HepG2 (cell line): ENCODE data around the gene B4GALT1. TPM values are rescaled to one million over a fixed set of nuclear protein-coding genes. Genes with fewer than 3 reads are reported as not detected.
A peak's percentile ranks its signal among the peaks of the same experiment; 100 is the strongest.

Experiments used
- ATAC-seq: fragments of 200-7000 bp; cut with Tn5 transposase; 3 replicates; pipeline ENCODE4 v1.9.1; 2020; ENCODE audit warnings: mild to moderate bottlenecking, moderate library complexity
- BruUV-seq: library from RNA; stranded (reverse); fragments of 400-500 nt; replicated peaks from 2 replicates; lab custom pipeline; 2021; lab: Mats Ljungman, UMichigan
- CTCF ChIA-PET: fragments of 300-600 bp; formaldehyde crosslinking; extraction: SDS; loops from one replicate; lab custom pipeline; 2021; ENCODE audit warnings: low total read pairs, inconsistent platforms, low intra/inter-chr PET ratio; lab: Yijun Ruan, JAX
- POLR2A ChIA-PET: fragments of 350-600 bp; sonication (Branson Sonifier 250); formaldehyde crosslinking; loops from one replicate; lab custom pipeline; 2020; ENCODE audit warnings: antibody characterized with exemption, inconsistent platforms; lab: Yijun Ruan, JAX
- DNase-seq: peaks from one replicate; pipeline ENCODE4 v3.0.0-alpha.2; 2015; ENCODE audit warnings: low spot score
- FAIRE-seq: peaks from 3 replicates; lab custom pipeline; 2011; peaks lifted over from hg19 to GRCh38; lab: Jason Lieb, UNC
- H2AFZ ChIP-seq: one replicate; pipeline ENCODE4 v1.6.1; 2011; ENCODE audit warnings: low read length, inconsistent platforms
- H3K27ac ChIP-seq: fragments of 300-600 bp; 3 replicates; pipeline ENCODE4 v1.8.0; 2011; ENCODE audit warnings: mixed run types, mild to moderate bottlenecking, mixed read lengths, low read length, inconsistent platforms; ENCODE audit not compliant: insufficient read depth; ENCODE audit errors: extremely low read length
- H3K27me3 ChIP-seq, 2 experiments: fragments of 200-600 bp in 1 of 2; 2 replicates in 1 of 2; 3 replicates in 1 of 2; pipeline versions ENCODE4 v1.6.0 to v1.8.0; 2011; ENCODE audit warnings: low read length in 2 of 2, mild to moderate bottlenecking in 2 of 2, moderate library complexity in 2 of 2, inconsistent platforms in 1 of 2; ENCODE audit not compliant: insufficient read depth in 2 of 2, control insufficient read depth in 1 of 2
- H3K36me3 ChIP-seq, 2 experiments: fragments of 200-600 bp in 1 of 2; replicated peaks in 1 of 2; 2 replicates in 1 of 2; 3 replicates in 1 of 2; pipeline versions ENCODE4 v1.5.1 to v1.8.0; 2011; ENCODE audit warnings: low read length in 2 of 2, inconsistent platforms in 1 of 2; ENCODE audit not compliant: insufficient read depth in 2 of 2, control insufficient read depth in 1 of 2
- H3K4me1 ChIP-seq: 2 replicates; pipeline ENCODE4 v1.5.1; 2012; ENCODE audit warnings: low read length, inconsistent platforms; ENCODE audit not compliant: insufficient read depth
- H3K4me2 ChIP-seq: 2 replicates; pipeline ENCODE4 v1.6.0; 2011; ENCODE audit warnings: low read depth, low read length, inconsistent platforms
- H3K4me3 ChIP-seq, 3 experiments: fragments of 200-600 bp in 1 of 3; sonication (generic), shearing (Covaris generic) in 1 of 3; replicated peaks in 1 of 3; 2 replicates each; pipeline ENCODE4 v1.5.1; 2011 to 2016; ENCODE audit warnings: low read length in 3 of 3, inconsistent platforms in 2 of 3, low read depth in 2 of 3, mild to moderate bottlenecking in 2 of 3, control low read depth in 1 of 3, mixed read lengths in 1 of 3; ENCODE audit not compliant: insufficient read depth in 1 of 3
- H3K79me2 ChIP-seq: one replicate; pipeline ENCODE4 v1.6.1; 2011; ENCODE audit warnings: low read length, inconsistent platforms; ENCODE audit not compliant: insufficient read depth
- H3K9ac ChIP-seq: 2 replicates; pipeline ENCODE4 v1.6.0; 2011; ENCODE audit warnings: mild to moderate bottlenecking, low read depth, low read length, inconsistent platforms; ENCODE audit not compliant: insufficient read depth
- H3K9me3 ChIP-seq: 2 replicates; pipeline ENCODE4 v1.5.1; 2012; ENCODE audit warnings: mild to moderate bottlenecking, low read length
- H4K20me1 ChIP-seq: 2 replicates; pipeline ENCODE4 v1.6.0; 2011; ENCODE audit warnings: inconsistent platforms, mild to moderate bottlenecking, low read length, moderate library complexity; ENCODE audit not compliant: insufficient read depth
- ATAD3A ChIP-seq: sonication (generic); formaldehyde crosslinking; IDR thresholded peaks from 2 replicates; pipeline ENCODE4 v1.4.0; 2020; ENCODE audit warnings: missing genetic modification reagents
- CCAR2 ChIP-seq: fragments of 200-400 bp; formaldehyde crosslinking; optimal IDR thresholded peaks from 2 replicates; pipeline ENCODE3; 2018; ENCODE audit warnings: low read depth, mild to moderate bottlenecking, low read length, moderate library complexity
- CCDC6 ChIP-seq: sonication (generic); formaldehyde crosslinking; IDR thresholded peaks from 2 replicates; pipeline ENCODE4 v1.8.1; 2022; ENCODE audit warnings: mild to moderate bottlenecking, missing genetic modification reagents, moderate library complexity
- CTCF ChIP-seq: sonication (generic); formaldehyde crosslinking; IDR thresholded peaks from 2 replicates; pipeline ENCODE4 v1.5.0; 2020; ENCODE audit warnings: mild to moderate bottlenecking, missing genetic modification reagents, moderate library complexity
- HBP1 ChIP-seq: IDR thresholded peaks from 2 replicates; pipeline ENCODE4 v1.6.1; 2016; ENCODE audit warnings: low read depth, control low read depth
- MIER3 ChIP-seq: IDR thresholded peaks from 2 replicates; pipeline ENCODE4 v1.6.1; 2016; ENCODE audit warnings: missing compliant biosample characterization, borderline replicate concordance
- PHF20 ChIP-seq: sonication (generic); formaldehyde crosslinking; IDR thresholded peaks from 2 replicates; pipeline ENCODE4 v1.5.0; 2020; ENCODE audit warnings: mild to moderate bottlenecking, missing genetic modification reagents
- PITX1 ChIP-seq: sonication (generic); formaldehyde crosslinking; IDR thresholded peaks from 2 replicates; pipeline ENCODE4 v1.5.1; 2020; ENCODE audit warnings: mild to moderate bottlenecking, missing genetic modification reagents
- SMC3 ChIP-seq: IDR thresholded peaks from 2 replicates; pipeline ENCODE4 v1.6.1; 2011; ENCODE audit warnings: low read length, improper control_type of control experiment
- SP1 ChIP-seq, 2 experiments: fragments of 450-650 bp in 1 of 2; sonication (generic) in 1 of 2; formaldehyde crosslinking in 1 of 2; IDR thresholded peaks; 2 replicates each; pipeline versions ENCODE4 v1.4.0 to v1.6.1; 2016 to 2020; ENCODE audit warnings: missing genetic modification reagents in 1 of 2
- STAG1 ChIP-seq: sonication (generic); formaldehyde crosslinking; IDR thresholded peaks from 2 replicates; pipeline ENCODE4 v1.4.0; 2020; ENCODE audit warnings: missing genetic modification reagents
- TRIM24 ChIP-seq: sonication (generic); formaldehyde crosslinking; IDR thresholded peaks from 2 replicates; pipeline ENCODE4 v1.8.0; 2022; ENCODE audit warnings: mild to moderate bottlenecking, missing genetic modification reagents
- ZFP82 ChIP-seq: sonication (generic); formaldehyde crosslinking; IDR thresholded peaks from 2 replicates; pipeline ENCODE4 v1.5.1; 2020; ENCODE audit warnings: mild to moderate bottlenecking, missing genetic modification reagents, borderline replicate concordance
- ZNF543 ChIP-seq: sonication (generic); formaldehyde crosslinking; IDR thresholded peaks from 2 replicates; pipeline ENCODE4 v1.4.0; 2020; ENCODE audit warnings: mild to moderate bottlenecking, missing genetic modification reagents
- ZNF546 ChIP-seq: sonication (generic); formaldehyde crosslinking; conservative IDR thresholded peaks from 2 replicates; pipeline ENCODE4 v1.8.1; 2023; ENCODE audit warnings: mild to moderate bottlenecking, missing genetic modification reagents
- ZNF672 ChIP-seq: sonication (generic); formaldehyde crosslinking; IDR thresholded peaks from 2 replicates; pipeline ENCODE4 v1.8.1; 2022; ENCODE audit warnings: missing genetic modification reagents
- WGBS: methylation state at CpG from one replicate; pipeline ENCODE4 v1.1.6; 2017; ENCODE audit warnings: low lambda C conversion rate; 5-methylcytosine and 5-hydroxymethylcytosine counted together
- in situ Hi-C: cut with HindIII; loops from 2 replicates; pipeline ENCODE4 v1.10.0; 2017; ENCODE audit warnings: low pct_unique_long_range_greater_than_20kb; ENCODE audit not compliant: extremely low pct_ligation_motif_present
- intact Hi-C: fragments of 100-400 bp; cut with micrococcal nuclease; formaldehyde crosslinking; loops from one replicate; pipeline ENCODE4 v1.10.0; 2022; ENCODE audit not compliant: unreplicated experiment
- polyA plus RNA-seq, 8 experiments: library from polyadenylated mRNA; depleted of rRNA in 3 of 8; stranded (reverse) in 7 of 8; unstranded in 1 of 8; fragments of >200 nt; fragmentation: Illumina TruSeq in 4 of 8; extraction: Trizol in 4 of 8; gene quantifications; 2 replicates each; pipeline versions ENCODE4 v1.2.1 to v1.2.3, GENCODE V29; 2011 to 2016; ENCODE audit warnings: low read depth in 4 of 8, missing spikeins in 1 of 8, mixed read lengths in 1 of 8; ENCODE audit not compliant: insufficient read depth in 1 of 8
- total RNA-seq, 5 experiments: library from RNA; depleted of rRNA; stranded (reverse); fragments of >200 nt; fragmentation: Illumina TruSeq; extraction: Trizol; gene quantifications; 2 replicates each; pipeline ENCODE4 v1.2.3, GENCODE V29; 2016; ENCODE audit warnings: low read depth in 1 of 5
- TF ChIP-seq, protein P1 (sequence below): sonication (generic); formaldehyde crosslinking; IDR thresholded peaks from 2 replicates; pipeline ENCODE4 v1.4.0; 2020; ENCODE audit warnings: missing genetic modification reagents; ENCODE audit errors: not compliant biosample characterization
- TF ChIP-seq, protein P2 (sequence below): IDR thresholded peaks from 2 replicates; pipeline ENCODE4 v1.4.0; 2020; ENCODE audit warnings: mild to moderate bottlenecking, missing genetic modification reagents

Gene B4GALT1
- total and polyA plus RNA-seq, 2 of the 13 experiments (the other 11 are each of a cell fraction or from before 2014, with no cell fraction given): 15.7 to 33.5 TPM

- in situ Hi-C loops: no loop called here
- intact Hi-C loops: no loop called here
- Histone ChIP-seq H3K4me2 (no peak overlapping the region), H3K4me3 (no peak overlapping the region), H3K36me3 (peaks cover 14 to 45% of the 10 kb centered on the region in 2 experiments; a peak in 4 of 5 replicates), H3K9ac (no peak overlapping the region), H3K27ac (no peak overlapping the region), H3K27me3 (no peaks in the 10 kb centered on the region), H2AFZ (no peak overlapping the region), H3K9me3 (no peaks in the 10 kb centered on the region), H3K79me2 (no peaks in the 10 kb centered on the region), H4K20me1 (0 out of 2 replicates have a peak, but pooled peaks cover 3% of the 10 kb centered on the region), H3K4me1 (no peaks in the 10 kb centered on the region)
- TF ChIP-seq CTCF (CRISPR knock-in tag) (peak; percentile 19; the same call in 1 of the 2 replicates), SP1 (IDR thresholded peaks at IDR 0.05) (no peak), SP1 (CRISPR knock-in tag; IDR thresholded peaks at IDR 0.05) (no peak), PHF20 (CRISPR knock-in tag) (no peak), CCDC6 (CRISPR knock-in tag) (no peak), ZFP82 (CRISPR knock-in tag) (no peak), ZNF546 (CRISPR knock-in tag) (no peak), ZNF672 (no peak), ZNF543 (CRISPR knock-in tag) (no peak), PITX1 (CRISPR knock-in tag) (no peak), HBP1 (CRISPR knock-in tag) (no peak), STAG1 (CRISPR knock-in tag) (peak; percentile 46; the same call in 1 of the 2 replicates), CCAR2 (no peak), MIER3 (no peak), SMC3 (peak; percentile 35; the same call in 1 of the 2 replicates), ATAD3A (CRISPR knock-in tag) (no peak), TRIM24 (no peak)
- TF ChIP-seq, protein P1, sequence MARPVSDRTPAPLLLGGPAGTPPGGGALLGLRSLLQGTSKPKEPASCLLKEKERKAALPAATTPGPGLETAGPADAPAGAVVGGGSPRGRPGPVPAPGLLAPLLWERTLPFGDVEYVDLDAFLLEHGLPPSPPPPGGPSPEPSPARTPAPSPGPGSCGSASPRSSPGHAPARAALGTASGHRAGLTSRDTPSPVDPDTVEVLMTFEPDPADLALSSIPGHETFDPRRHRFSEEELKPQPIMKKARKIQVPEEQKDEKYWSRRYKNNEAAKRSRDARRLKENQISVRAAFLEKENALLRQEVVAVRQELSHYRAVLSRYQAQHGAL (CRISPR knock-in tag): no peak
- TF ChIP-seq, protein P2, sequence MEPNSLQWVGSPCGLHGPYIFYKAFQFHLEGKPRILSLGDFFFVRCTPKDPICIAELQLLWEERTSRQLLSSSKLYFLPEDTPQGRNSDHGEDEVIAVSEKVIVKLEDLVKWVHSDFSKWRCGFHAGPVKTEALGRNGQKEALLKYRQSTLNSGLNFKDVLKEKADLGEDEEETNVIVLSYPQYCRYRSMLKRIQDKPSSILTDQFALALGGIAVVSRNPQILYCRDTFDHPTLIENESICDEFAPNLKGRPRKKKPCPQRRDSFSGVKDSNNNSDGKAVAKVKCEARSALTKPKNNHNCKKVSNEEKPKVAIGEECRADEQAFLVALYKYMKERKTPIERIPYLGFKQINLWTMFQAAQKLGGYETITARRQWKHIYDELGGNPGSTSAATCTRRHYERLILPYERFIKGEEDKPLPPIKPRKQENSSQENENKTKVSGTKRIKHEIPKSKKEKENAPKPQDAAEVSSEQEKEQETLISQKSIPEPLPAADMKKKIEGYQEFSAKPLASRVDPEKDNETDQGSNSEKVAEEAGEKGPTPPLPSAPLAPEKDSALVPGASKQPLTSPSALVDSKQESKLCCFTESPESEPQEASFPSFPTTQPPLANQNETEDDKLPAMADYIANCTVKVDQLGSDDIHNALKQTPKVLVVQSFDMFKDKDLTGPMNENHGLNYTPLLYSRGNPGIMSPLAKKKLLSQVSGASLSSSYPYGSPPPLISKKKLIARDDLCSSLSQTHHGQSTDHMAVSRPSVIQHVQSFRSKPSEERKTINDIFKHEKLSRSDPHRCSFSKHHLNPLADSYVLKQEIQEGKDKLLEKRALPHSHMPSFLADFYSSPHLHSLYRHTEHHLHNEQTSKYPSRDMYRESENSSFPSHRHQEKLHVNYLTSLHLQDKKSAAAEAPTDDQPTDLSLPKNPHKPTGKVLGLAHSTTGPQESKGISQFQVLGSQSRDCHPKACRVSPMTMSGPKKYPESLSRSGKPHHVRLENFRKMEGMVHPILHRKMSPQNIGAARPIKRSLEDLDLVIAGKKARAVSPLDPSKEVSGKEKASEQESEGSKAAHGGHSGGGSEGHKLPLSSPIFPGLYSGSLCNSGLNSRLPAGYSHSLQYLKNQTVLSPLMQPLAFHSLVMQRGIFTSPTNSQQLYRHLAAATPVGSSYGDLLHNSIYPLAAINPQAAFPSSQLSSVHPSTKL: no peak
- ChIA-PET CTCF (no interaction called here), POLR2A (no interaction called here)
- no peak for FAIRE-seq
- no peak for DNase-seq
- WGBS: 98% methylated on average over 7 of the region's 8 CpGs
- ATAC-seq: peak; percentile 86
- no TSS peak for BruUV-seq
These were observed 43.6 kb downstream of the B4GALT1 start for GRCh38 chr9:33123407-33124031.
